Mammary epithelial cell (primary cell): ENCODE data around the gene CDKN2A.

ENCODE experiments used
- CTCF ChIP-seq, 2 donors: IDR thresholded peaks in 1 of 2; conservative IDR thresholded peaks in 1 of 2; 2 replicates each; pipeline ENCODE4 v1.5.1; 2011 to 2012; ENCODE audit warnings: inconsistent platforms in 2 of 2, low read length in 2 of 2, mild to moderate bottlenecking in 2 of 2, control low read depth in 1 of 2, low read depth in 1 of 2; ENCODE audit not compliant: insufficient read depth in 1 of 2; ENCODE audit errors: extremely low read depth in 1 of 2
- EZH2 ChIP-seq: IDR thresholded peaks from 2 replicates; pipeline ENCODE4 v1.6.1; 2012; ENCODE audit warnings: low read length, inconsistent platforms, borderline replicate concordance

GRCh38 chr9:22005021-22005701, 11.0 kb upstream of the CDKN2A start:
- TF ChIP-seq CTCF (conservative IDR thresholded peaks at IDR 0.05 in 1 of 2, IDR thresholded peaks at IDR 0.05 in 1 of 2; ENCODE audit: extremely low read depth in 1 of 2, insufficient read depth in 1 of 2, low read depth in 1 of 2, low read length in 2 of 2) = no peak
- no peak for TF ChIP-seq EZH2
